ENCODE results near the gene PLXND1. TPM values are rescaled to one million over a fixed set of nuclear protein-coding genes. Genes with fewer than 3 reads are reported as not detected.

Gene PLXND1
- total and polyA plus RNA-seq, 8 donors = 15.5 to 66.2 (median 28.5) TPM

GRCh38 chr3:129564981-129565644 is 41.4 kb downstream of the PLXND1 start:
- H3K36me3 ChIP-seq = no peaks in the 10 kb centered on the region
- no peak for FAIRE-seq
- H3K4me1 ChIP-seq = no peaks in the 10 kb centered on the region
- ATAC-seq = no peak
- H3K27ac ChIP-seq = no peak overlapping the region
- TF ChIP-seq CTCF (IDR thresholded peaks at IDR 0.05) = no peak
- H3K9me3 ChIP-seq = no peaks in the 10 kb centered on the region
- H3K4me3 ChIP-seq = no peak overlapping the region
- 94 to 96% methylated on average over 21 of the region's 21 CpGs for WGBS, 2 donors
- no peaks in the 10 kb centered on the region for H3K27me3 ChIP-seq
- intact Hi-C loops (cut with DNase I) = no loop called here
- DNase-seq = no peak

- Histone ChIP-seq H3K36me3 (no peaks in the 10 kb centered on the region), H3K27me3 (no peaks in the 10 kb centered on the region), H3K9me3 (no peaks in the 10 kb centered on the region), H3K27ac (no peak overlapping the region), H3K4me1 (no peaks in the 10 kb centered on the region), H3K4me3 (no peak overlapping the region)
- 80 to 81% methylated on average over 8 of the region's 8 CpGs for WGBS, 2 donors
- no peak for FAIRE-seq
- peak in 1 of 6 donors; percentile 37 for DNase-seq
- no peak for TF ChIP-seq CTCF (IDR thresholded peaks at IDR 0.05)
- no peak for ATAC-seq
- intact Hi-C loops (cut with DNase I) = no loop called here
Measured at GRCh38 chr3:129563850-129564535, 42.5 kb downstream of the PLXND1 start.

DNA sequence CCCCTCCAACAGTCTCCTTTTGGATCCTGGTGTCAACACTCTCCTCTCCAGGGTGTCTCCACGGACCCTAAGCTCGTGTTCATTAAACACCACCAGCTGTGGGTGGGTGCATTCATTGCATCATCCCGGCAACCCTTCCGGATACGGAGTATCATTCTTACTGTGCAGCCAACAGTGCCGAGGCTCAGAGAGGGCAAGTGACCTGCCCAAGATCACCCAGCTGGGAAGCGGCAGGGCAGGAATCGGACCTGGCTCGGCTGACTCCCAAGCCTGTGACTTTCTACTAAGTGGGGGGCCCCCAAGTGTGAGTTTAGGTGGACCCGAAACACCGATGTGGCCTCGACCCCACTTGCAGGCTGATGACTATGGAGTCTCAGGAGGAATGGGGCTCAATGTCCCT is 43.1 kb downstream of the PLXND1 start:
- H3K27me3 ChIP-seq = no peaks in the 10 kb centered on the region
- H3K4me1 ChIP-seq = no peaks in the 10 kb centered on the region
- ATAC-seq = no peak
- intact Hi-C loops (cut with DNase I) = no loop called here
- no peak overlapping the region for H3K4me3 ChIP-seq
- H3K36me3 ChIP-seq = no peaks in the 10 kb centered on the region
- no peak for TF ChIP-seq CTCF (IDR thresholded peaks at IDR 0.05)
- H3K9me3 ChIP-seq = no peaks in the 10 kb centered on the region
- 94% methylated on average over 12 of the region's 12 CpGs for WGBS, 2 donors
- H3K27ac ChIP-seq = no peak overlapping the region
- no peak for FAIRE-seq
- peak in 1 of 6 donors; percentile 33 for DNase-seq

DNA sequence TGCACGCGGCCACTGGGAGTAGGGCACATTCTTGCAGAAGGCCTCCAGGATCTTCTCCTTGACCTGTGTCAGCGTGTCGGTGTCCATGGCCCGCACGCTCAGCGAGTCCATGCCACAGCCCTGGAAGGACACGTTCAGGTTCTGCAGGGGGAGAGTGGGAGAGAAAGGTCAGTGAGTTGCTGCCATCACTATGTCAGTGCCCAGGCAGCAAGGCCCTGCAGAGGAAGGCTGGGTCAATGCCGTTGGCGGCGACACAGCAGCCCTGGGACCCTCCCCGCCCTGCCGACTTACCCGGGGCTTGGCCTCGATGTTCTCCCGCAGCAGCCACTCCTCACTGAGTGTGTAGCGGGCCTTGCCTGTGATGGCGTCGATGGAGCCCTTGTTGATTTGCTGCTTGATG is 43.7 kb downstream of the PLXND1 start:
- FAIRE-seq = no peak
- H3K36me3 ChIP-seq = no peaks in the 10 kb centered on the region
- 92 to 93% methylated on average over 19 of the region's 19 CpGs for WGBS, 2 donors

More for the DNA sequence above, 43.7 kb downstream of the PLXND1 start:
- Histone ChIP-seq H3K4me1 (no peaks in the 10 kb centered on the region), H3K27me3 (no peaks in the 10 kb centered on the region), H3K4me3 (no peak overlapping the region), H3K9me3 (no peaks in the 10 kb centered on the region), H3K27ac (no peak overlapping the region)
- ATAC-seq = no peak
- TF ChIP-seq CTCF (IDR thresholded peaks at IDR 0.05) = no peak
- peak in 2 of 6 donors; percentile 18 to 28 for DNase-seq
- intact Hi-C loops (cut with DNase I) = no loop called here

Measured in pancreas (tissue), 10 donors.